HG03469 (cell line): ENCODE measurements around the gene PSMB11.
"Not testable (repeated sequence)": the region's sequence is repeated elsewhere in the genome, so short reads cannot be mapped to it uniquely, and the experiment has no call there.

Source experiments
- ATAC-seq: cut with Tn5 transposase; IDR thresholded peaks from one replicate; pipeline ENCODE4 v1.9.1; 2021; ENCODE audit warnings: mild to moderate bottlenecking, moderate library complexity, moderate number of reproducible peaks; ENCODE audit not compliant: unreplicated experiment

The PSMB11 gene

GRCh38 chr14:23013749-23014054 is 28.3 kb upstream of the PSMB11 start:
- not testable (repeated sequence) for ATAC-seq

- no peak for ATAC-seq
These were observed 26.4 kb upstream of the PSMB11 start for GRCh38 chr14:23015618-23016017.

GRCh38 chr14:23017091-23017490 is 24.9 kb upstream of the PSMB11 start:
- ATAC-seq, result no peak

- no peak for ATAC-seq
These were observed 23.9 kb upstream of the PSMB11 start for GRCh38 chr14:23018107-23018506.

DNA sequence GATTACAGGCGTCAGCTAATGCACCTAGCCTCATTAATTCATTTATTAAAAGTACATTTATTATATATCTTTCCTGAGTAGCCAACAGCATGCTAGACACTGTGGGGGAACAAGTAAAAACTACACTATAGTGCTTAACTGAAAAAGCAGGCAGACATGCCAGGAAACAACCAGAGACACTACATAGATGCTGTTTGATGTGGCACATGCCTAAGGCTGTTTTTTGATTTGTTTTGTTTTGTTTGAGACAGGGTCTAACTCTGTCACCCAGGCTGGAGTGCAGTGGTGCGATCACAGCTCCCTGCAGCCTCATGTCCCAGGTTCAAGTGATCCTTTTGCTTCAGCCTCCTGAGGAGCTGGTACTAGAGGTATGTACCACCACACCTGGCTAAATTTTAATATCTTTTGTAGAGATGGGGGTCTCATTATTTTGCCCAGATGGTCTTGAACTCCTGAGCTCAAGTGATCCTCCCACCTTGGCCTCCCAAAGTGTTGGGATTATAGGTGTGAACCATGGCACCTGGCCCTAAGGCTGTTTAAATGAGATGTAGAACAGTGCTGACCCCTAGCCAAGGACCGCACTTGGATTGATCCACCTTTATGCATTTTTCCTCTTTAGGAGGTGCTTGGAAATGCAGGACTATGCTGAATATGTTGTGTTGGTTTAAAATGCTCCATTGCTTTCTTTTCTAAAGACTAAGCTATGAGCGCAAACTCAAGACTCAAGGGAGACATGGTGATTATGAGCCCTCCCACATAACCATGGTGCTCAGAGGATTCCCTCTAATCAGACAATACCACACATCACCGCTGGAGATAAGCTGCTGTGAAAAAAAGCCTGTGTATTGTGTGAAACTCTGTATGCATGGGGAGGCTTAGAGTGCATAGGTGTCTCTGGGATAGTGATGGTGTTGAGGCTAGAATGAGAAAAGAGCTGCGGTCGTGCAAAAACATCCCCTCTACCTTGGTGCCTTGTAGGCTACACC is 21.6 kb upstream of the PSMB11 start:
- no peak for ATAC-seq

- no peak for ATAC-seq
These were observed 20.6 kb upstream of the PSMB11 start for GRCh38 chr14:23021434-23021833.

- no peak for ATAC-seq
These were observed 20.0 kb upstream of the PSMB11 start for GRCh38 chr14:23021889-23022442.

- ATAC-seq, result no peak
These were observed 18.8 kb upstream of the PSMB11 start for GRCh38 chr14:23023022-23023794.

GRCh38 chr14:23023795-23024152 is 18.2 kb upstream of the PSMB11 start:
- no peak for ATAC-seq

- no peak for ATAC-seq
These were observed 17.4 kb upstream of the PSMB11 start for GRCh38 chr14:23024612-23025075.

GRCh38 chr14:23025151-23025814 is 16.7 kb upstream of the PSMB11 start:
- no peak for ATAC-seq

DNA sequence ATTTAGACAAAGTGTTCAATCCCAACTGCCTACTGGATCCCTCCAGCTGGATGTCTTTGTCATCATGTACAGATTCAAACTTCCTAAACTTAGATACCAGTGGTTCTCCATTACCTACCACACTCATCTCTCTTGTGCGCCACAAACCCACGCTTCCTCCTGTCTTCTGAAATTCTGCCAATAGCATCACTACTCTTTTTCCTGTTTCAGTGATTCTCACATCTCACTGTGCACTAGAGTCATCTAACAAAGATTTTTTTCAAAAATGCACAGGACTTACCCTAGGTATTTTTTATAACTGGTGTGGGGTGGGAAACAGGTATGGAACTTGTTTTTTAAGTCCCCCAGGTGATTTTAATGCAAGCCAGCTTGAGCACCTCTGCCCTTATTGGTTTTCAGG is 13.2 kb upstream of the PSMB11 start:
- ATAC-seq, result no peak

GRCh38 chr14:23030936-23031335 is 11.1 kb upstream of the PSMB11 start:
- no peak for ATAC-seq

- ATAC-seq, result no peak
These were observed 8.7 kb upstream of the PSMB11 start for GRCh38 chr14:23033251-23033727.

DNA sequence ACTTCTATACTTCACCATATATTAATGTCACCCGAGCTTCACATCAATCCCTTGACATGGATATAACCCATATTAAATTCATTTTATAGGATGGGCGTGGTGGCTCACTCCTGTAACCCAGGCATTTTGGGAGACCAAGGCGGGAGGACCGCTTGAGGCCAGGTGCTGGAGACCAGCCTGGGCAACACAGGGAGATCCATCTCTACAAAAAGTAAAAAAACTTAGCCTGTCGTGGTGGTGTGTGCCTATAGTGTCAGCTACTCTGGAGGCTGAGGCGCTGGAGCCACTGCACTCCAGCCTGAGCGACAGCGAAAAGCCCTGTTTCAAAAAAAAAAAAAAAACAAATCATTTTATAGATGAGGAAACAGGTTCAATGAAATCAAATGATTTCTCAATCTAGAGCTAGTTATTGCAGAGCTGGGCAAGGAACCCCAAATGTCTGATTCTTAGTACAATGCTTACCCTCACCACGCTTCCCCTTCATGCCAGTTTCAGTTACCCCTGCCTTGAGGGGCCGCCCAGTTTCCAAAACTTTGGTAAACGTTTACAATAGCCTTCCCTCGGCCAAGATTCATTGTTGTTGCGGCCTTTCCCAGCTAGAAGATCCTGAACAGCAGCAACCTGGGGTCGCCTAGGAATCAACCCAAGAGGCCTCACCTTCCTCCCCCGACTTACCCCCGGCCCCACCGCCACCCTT is 8.1 kb upstream of the PSMB11 start:
- ATAC-seq, result no peak

- peak; percentile 81 for ATAC-seq
These were observed 7.3 kb upstream of the PSMB11 start, which contains the start of gene PSMB5 for GRCh38 chr14:23034498-23035302. Gene PSMB5 (minus strand): TSS chr14:23034900. CDS start chr14:23034881, 19 bp downstream.

DNA sequence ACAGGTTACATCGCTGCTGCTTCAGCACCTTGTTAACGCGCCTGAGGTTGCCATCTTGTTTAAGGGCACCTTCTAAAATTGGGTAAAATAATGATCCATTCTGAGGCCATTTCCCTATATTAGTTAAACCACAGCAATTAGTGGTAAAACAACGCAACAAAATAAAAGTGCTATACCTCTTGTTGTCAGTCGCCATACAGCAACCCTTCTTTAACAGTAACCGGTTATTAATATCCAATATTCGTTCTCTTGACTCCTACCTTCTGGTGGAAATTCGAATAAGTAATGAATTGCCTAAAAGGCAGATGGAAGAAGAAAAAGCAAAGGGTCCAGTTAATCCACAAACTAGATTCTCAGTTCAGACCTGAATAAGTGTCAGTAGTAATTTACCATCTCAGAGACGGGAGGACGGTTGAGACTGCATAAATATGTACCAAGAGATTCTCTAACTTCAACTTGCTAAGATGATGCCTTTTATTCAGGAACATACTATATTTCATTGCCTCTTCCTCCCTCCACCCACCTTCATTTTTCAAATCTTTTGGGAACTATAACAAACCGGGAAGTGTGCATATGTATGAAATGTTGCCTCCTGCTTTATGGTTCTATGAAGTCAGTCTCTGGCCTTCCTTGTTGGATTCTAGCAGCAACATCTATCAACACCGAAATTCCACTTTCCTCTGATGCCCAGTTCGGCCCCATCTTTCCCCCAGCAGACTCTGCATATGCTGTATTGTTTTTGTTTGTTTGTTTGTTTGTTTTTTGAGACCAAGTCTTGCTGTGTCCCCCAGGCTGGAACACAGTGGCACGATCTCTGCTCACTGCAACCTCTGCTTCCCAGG is 6.5 kb upstream of the PSMB11 start:
- ATAC-seq, result no peak

DNA sequence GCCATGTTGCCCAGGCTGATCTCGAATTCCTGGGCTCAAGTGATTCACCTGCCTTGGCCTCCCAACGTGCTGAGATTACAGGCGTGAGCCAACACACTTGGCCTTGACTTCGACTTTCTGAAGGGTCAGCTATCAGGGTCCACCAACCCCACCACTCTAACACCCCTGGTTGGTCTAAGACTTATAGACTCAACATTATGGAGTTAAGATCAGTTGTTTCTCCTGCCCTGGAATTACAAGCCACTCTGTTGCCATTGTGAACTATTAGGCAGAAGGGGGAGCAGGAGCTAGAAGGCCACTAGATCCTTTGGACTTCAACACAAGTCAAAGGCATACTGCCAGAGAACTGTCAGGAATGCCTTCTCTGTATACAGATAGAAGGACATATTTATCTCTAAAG is 1.9 kb upstream of the PSMB11 start:
- ATAC-seq, result no peak

DNA sequence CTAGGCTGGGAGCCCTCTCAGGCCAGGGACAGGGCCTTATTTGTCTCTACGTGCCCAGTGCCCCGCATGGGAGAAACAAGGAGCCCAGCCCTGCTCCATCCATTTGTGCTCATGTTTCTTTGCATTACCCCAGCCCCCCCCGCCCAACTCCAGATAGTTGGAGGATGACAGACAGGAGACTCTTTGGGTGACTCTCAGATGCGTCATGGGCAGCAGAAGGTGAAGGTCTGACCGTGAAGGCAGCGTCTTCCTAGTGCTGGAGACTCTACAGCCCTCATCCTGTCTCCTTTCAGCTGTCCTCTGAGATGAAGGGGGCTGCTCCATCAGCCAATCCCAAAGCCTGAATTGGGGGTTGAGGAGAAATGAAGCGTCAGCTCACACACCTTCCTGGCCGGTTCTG is 283 bp upstream of the PSMB11 start:
- ATAC-seq, result no peak
